HS-27A (cell line): Measurements from ENCODE around the gene PSMA6.
"Not testable (repeated sequence)": the region's sequence is repeated elsewhere in the genome, so short reads cannot be mapped to it uniquely, and the experiment has no call there.

Source experiments
- DNase-seq: peaks from one replicate; pipeline ENCODE4 v3.0.0-alpha.2; 2012; ENCODE audit warnings: low read depth, missing footprints

PSMA6 gene

GRCh38 chr14:35320472-35320871 lies 28.3 kb downstream of the PSMA6 start:
- DNase-seq, result no peak

GRCh38 chr14:35326375-35326774 lies 34.2 kb downstream of the PSMA6 start:
- DNase-seq, result no peak

- no peak for DNase-seq
These were observed 39.7 kb downstream of the PSMA6 start for GRCh38 chr14:35331605-35332516.

GRCh38 chr14:35332517-35333263 lies 40.5 kb downstream of the PSMA6 start:
- no peak for DNase-seq

GRCh38 chr14:35333264-35333730 lies 41.1 kb downstream of the PSMA6 start:
- no peak for DNase-seq

- DNase-seq, result no peak
These were observed 41.9 kb downstream of the PSMA6 start for GRCh38 chr14:35333797-35334743.

GRCh38 chr14:35335388-35336092 lies 43.4 kb downstream of the PSMA6 start:
- DNase-seq, result no peak

GRCh38 chr14:35336171-35336493 lies 44.0 kb downstream of the PSMA6 start:
- not testable (repeated sequence) for DNase-seq

GRCh38 chr14:35336494-35337268 lies 44.5 kb downstream of the PSMA6 start:
- no peak for DNase-seq

- DNase-seq, result no peak
These were observed 45.4 kb downstream of the PSMA6 start for GRCh38 chr14:35337269-35338255.

- DNase-seq, result no peak
These were observed 46.7 kb downstream of the PSMA6 start for GRCh38 chr14:35338731-35339405.

- no peak for DNase-seq
These were observed 47.7 kb downstream of the PSMA6 start for GRCh38 chr14:35339761-35340406.

GRCh38 chr14:35340616-35341453 lies 48.7 kb downstream of the PSMA6 start:
- DNase-seq, result no peak

GRCh38 chr14:35341454-35341750 lies 49.2 kb downstream of the PSMA6 start:
- no peak for DNase-seq

- peak; percentile 79 for DNase-seq
These were observed 49.7 kb downstream of the PSMA6 start for GRCh38 chr14:35341751-35342488.

GRCh38 chr14:35342489-35343010 lies 50.4 kb downstream of the PSMA6 start:
- no peak for DNase-seq

GRCh38 chr14:35343702-35344101 lies 51.5 kb downstream of the PSMA6 start:
- DNase-seq, result no peak
